SU-DHL-6 (cell line): ENCODE results near the gene HSPB2.

ENCODE experiments used
- H2AFZ ChIP-seq: fragments of 200-600 bp; sonication (generic); 2 replicates; pipeline ENCODE4 v1.6.1; 2014; ENCODE audit warnings: low read depth, mild to moderate bottlenecking, moderate library complexity, mixed read lengths, antibody characterized with exemption, low read length; ENCODE audit not compliant: severe bottlenecking
- H3F3A ChIP-seq: fragments of 200-600 bp; shearing (Covaris generic); 2 replicates; pipeline ENCODE4 v1.6.0; 2016; ENCODE audit warnings: antibody characterized with exemption, mild to moderate bottlenecking; ENCODE audit not compliant: insufficient read depth
- H3K27ac ChIP-seq: fragments of 200-600 bp; sonication (generic); 2 replicates; pipeline ENCODE4 v1.5.1; 2016; ENCODE audit warnings: low read depth, mild to moderate bottlenecking, low read length, moderate library complexity, mixed read lengths
- H3K27me3 ChIP-seq: fragments of 200-600 bp; sonication (generic), shearing (Covaris generic); 2 replicates; pipeline ENCODE4 v1.6.0; 2014; ENCODE audit warnings: mild to moderate bottlenecking, low read length
- H3K36me3 ChIP-seq: fragments of 200-600 bp; sonication (generic); 2 replicates; pipeline ENCODE4 v1.6.1; 2014; ENCODE audit warnings: mild to moderate bottlenecking, low read length, mixed read lengths
- H3K4me2 ChIP-seq: fragments of 300-600, 200-600 bp; shearing (Covaris generic), sonication (generic); 2 replicates; pipeline ENCODE4 v1.6.0; 2014; ENCODE audit warnings: low read length, low read depth, mild to moderate bottlenecking; ENCODE audit not compliant: poor library complexity, severe bottlenecking
- H3K4me3 ChIP-seq: fragments of 200-600 bp; sonication (generic); 2 replicates; pipeline ENCODE4 v1.5.1; 2014; ENCODE audit warnings: antibody characterized with exemption, low read length, mild to moderate bottlenecking, mixed read lengths; ENCODE audit not compliant: insufficient read depth, poor library complexity, severe bottlenecking
- H3K79me2 ChIP-seq: fragments of 200-600 bp; sonication (generic); 2 replicates; pipeline ENCODE4 v1.6.1; 2014; ENCODE audit warnings: mild to moderate bottlenecking, low read length, moderate library complexity; ENCODE audit not compliant: insufficient read depth
- H3K9ac ChIP-seq: fragments of 200-600 bp; sonication (generic); 2 replicates; pipeline ENCODE4 v1.7.0; 2014; ENCODE audit warnings: mild to moderate bottlenecking, low read length
- H3K9me2 ChIP-seq: fragments of 200-600 bp; sonication (generic); replicated peaks from 2 replicates; pipeline ENCODE4 v1.6.1; 2014; ENCODE audit warnings: low read length; ENCODE audit not compliant: insufficient read depth
- H3K9me3 ChIP-seq: fragments of 200-600 bp; sonication (generic); 2 replicates; pipeline ENCODE4 v1.6.1; 2014; ENCODE audit warnings: low read length, mixed read lengths; ENCODE audit not compliant: insufficient read depth
- H4K20me1 ChIP-seq: fragments of 200-600 bp; sonication (generic); 2 replicates; pipeline ENCODE4 v1.6.1; 2014; ENCODE audit warnings: low read depth, mild to moderate bottlenecking, antibody characterized with exemption, low read length, moderate library complexity, mixed read lengths
- CTCF ChIP-seq: fragments of 200-600 bp; sonication (generic); IDR thresholded peaks from one replicate; pipeline ENCODE4 v1.5.1; 2017; ENCODE audit warnings: antibody characterized with exemption, mild to moderate bottlenecking, low read length, moderate library complexity; ENCODE audit not compliant: insufficient read depth, poor library complexity, severe bottlenecking
- EZH2phosphoT487 ChIP-seq: fragments of 200-600 bp; sonication (generic), shearing (Covaris generic); conservative IDR thresholded peaks from 2 replicates; pipeline ENCODE4 v1.6.1; 2018; ENCODE audit warnings: mild to moderate bottlenecking, antibody characterized with exemption, low read length, moderate library complexity, mixed read lengths

HSPB2 gene

GRCh38 chr11:111957663-111958444, 45.3 kb downstream of the HSPB2 start:
- H2AFZ ChIP-seq = no peak overlapping the region
- no peak for TF ChIP-seq EZH2phosphoT487
- TF ChIP-seq CTCF = no peak
- no peak overlapping the region for H3K4me3 ChIP-seq
- no peaks in the 10 kb centered on the region for H3K79me2 ChIP-seq
- no peaks in the 10 kb centered on the region for H3K36me3 ChIP-seq
- no peaks in the 10 kb centered on the region for H3K9me2 ChIP-seq
- no peaks in the 10 kb centered on the region for H3K27me3 ChIP-seq
- no peak overlapping the region for H3K27ac ChIP-seq
- H3F3A ChIP-seq = no peaks in the 10 kb centered on the region
- no peaks in the 10 kb centered on the region for H3K9me3 ChIP-seq
- no peaks in the 10 kb centered on the region for H4K20me1 ChIP-seq
- no peak overlapping the region for H3K9ac ChIP-seq
- no peak overlapping the region for H3K4me2 ChIP-seq

GRCh38 chr11:111960916-111961315, 48.4 kb downstream of the HSPB2 start:
- H2AFZ ChIP-seq = no peak overlapping the region
- no peak overlapping the region for H3K4me3 ChIP-seq
- H3K36me3 ChIP-seq = no peaks in the 10 kb centered on the region
- H3F3A ChIP-seq = no peaks in the 10 kb centered on the region
- H3K9ac ChIP-seq = no peak overlapping the region
- no peaks in the 10 kb centered on the region for H3K9me2 ChIP-seq
- H3K27ac ChIP-seq = no peak overlapping the region
- H4K20me1 ChIP-seq = no peaks in the 10 kb centered on the region
- H3K9me3 ChIP-seq = no peaks in the 10 kb centered on the region
- H3K4me2 ChIP-seq = no peak overlapping the region
- no peaks in the 10 kb centered on the region for H3K79me2 ChIP-seq
- TF ChIP-seq CTCF = no peak
- TF ChIP-seq EZH2phosphoT487 = no peak
- no peaks in the 10 kb centered on the region for H3K27me3 ChIP-seq

- Histone ChIP-seq H3K9me3 (no peaks in the 10 kb centered on the region), H3K36me3 (no peaks in the 10 kb centered on the region), H3K79me2 (no peaks in the 10 kb centered on the region), H2AFZ (no peak overlapping the region), H3K4me2 (no peak overlapping the region), H3K27me3 (no peaks in the 10 kb centered on the region), H3K9ac (no peak overlapping the region), H3K4me3 (no peak overlapping the region), H3K27ac (no peak overlapping the region), H4K20me1 (no peaks in the 10 kb centered on the region), H3K9me2 (no peaks in the 10 kb centered on the region), H3F3A (no peaks in the 10 kb centered on the region)
- TF ChIP-seq EZH2phosphoT487 (no peak), CTCF (no peak)
Observed at GRCh38 chr11:111961389-111962300, 49.1 kb downstream of the HSPB2 start.
